K562 (cell line): ENCODE data around the gene RALB.

ENCODE experiments used
- CBFB ChIP-seq: sonication (generic); formaldehyde crosslinking; IDR thresholded peaks from 2 replicates; pipeline ENCODE4 v1.4.0; 2020; ENCODE audit warnings: mild to moderate bottlenecking, missing genetic modification reagents
- IRF2 ChIP-seq: sonication (generic); formaldehyde crosslinking; IDR thresholded peaks from 2 replicates; pipeline ENCODE4 v1.8.1; 2022; ENCODE audit warnings: mild to moderate bottlenecking, missing genetic modification reagents
- STAT5B ChIP-seq: fragments of 250-450 bp; sonication (Bioruptor Pico); IDR thresholded peaks from 2 replicates; pipeline ENCODE4 v1.8.0; 2021; ENCODE audit warnings: mild to moderate bottlenecking, inconsistent platforms
- TRIM24 ChIP-seq, 2 experiments: fragments of 450-650 bp; IDR thresholded peaks; 2 replicates each; pipeline ENCODE4 v1.6.1; 2016
- ZNF23 ChIP-seq: fragments of 250-450 bp; sonication (Bioruptor Pico); IDR thresholded peaks from 2 replicates; pipeline ENCODE4 v1.4.0; 2020; ENCODE audit warnings: mild to moderate bottlenecking
- TF ChIP-seq, protein P1 (sequence below), 2 experiments: IDR thresholded peaks in 1 of 2; conservative IDR thresholded peaks in 1 of 2; 2 replicates each; pipeline ENCODE4 v1.6.1; 2016; ENCODE audit warnings: low read depth in 2 of 2, mild to moderate bottlenecking in 1 of 2, missing compliant biosample characterization in 1 of 2, missing genetic modification characterization in 1 of 2, moderate library complexity in 1 of 2
- TF ChIP-seq, protein P2 (sequence below), 2 experiments: fragments of 450-650 bp; formaldehyde crosslinking in 1 of 2; IDR thresholded peaks; 2 replicates each; pipeline versions ENCODE4 v1.4.0 to v1.6.1; 2014 to 2020; ENCODE audit warnings: mild to moderate bottlenecking in 2 of 2, borderline replicate concordance in 1 of 2, low read depth in 1 of 2

DNA sequence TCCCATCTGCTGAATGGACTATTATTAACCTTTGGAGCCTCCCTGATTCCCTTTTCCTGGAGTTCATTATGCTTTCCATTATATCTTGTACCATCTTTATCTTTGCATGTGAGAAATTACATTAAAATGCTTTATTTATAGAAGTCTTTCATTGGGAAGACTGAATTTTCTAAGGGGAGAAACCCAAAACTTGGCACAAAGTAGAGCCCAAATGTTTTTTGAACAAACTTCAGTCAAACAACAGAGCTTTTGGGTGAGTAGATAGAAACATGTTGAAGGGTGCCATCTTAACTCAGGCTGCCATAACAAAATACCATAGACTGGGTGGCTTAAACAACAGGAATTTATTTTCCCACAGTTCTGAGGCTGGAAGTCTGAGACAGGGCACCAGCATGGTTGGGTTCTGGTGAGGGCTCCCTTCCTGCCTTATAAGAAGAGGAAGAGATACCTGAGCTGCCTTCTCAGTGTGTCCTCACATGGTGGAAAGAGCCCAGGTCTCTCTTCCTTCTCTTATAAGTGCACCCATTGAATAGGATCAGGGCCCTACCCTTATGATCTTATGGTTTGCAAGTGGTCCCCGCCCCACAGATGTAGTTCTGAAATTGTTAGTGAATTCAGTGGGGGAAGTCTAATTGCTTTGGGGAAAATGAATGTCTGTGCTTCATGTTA is 19.2 kb downstream of the RALB start:
- TF ChIP-seq STAT5B: no peak
- TF ChIP-seq, protein P1, sequence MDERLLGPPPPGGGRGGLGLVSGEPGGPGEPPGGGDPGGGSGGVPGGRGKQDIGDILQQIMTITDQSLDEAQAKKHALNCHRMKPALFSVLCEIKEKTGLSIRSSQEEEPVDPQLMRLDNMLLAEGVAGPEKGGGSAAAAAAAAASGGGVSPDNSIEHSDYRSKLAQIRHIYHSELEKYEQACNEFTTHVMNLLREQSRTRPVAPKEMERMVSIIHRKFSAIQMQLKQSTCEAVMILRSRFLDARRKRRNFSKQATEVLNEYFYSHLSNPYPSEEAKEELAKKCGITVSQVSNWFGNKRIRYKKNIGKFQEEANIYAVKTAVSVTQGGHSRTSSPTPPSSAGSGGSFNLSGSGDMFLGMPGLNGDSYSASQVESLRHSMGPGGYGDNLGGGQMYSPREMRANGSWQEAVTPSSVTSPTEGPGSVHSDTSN (CRISPR knock-in tag; IDR thresholded peaks at IDR 0.05; ENCODE audit: low read depth): no peak
- TF ChIP-seq, protein P1 (tag; conservative IDR thresholded peaks at IDR 0.05; ENCODE audit: low read depth): no peak
- TF ChIP-seq CBFB (CRISPR knock-in tag): no peak
- no peak for TF ChIP-seq IRF2 (CRISPR knock-in tag)
- TF ChIP-seq ZNF23 (CRISPR knock-in tag): no peak
- no peak for TF ChIP-seq TRIM24 (IDR thresholded peaks at IDR 0.05)
- TF ChIP-seq, protein P2, sequence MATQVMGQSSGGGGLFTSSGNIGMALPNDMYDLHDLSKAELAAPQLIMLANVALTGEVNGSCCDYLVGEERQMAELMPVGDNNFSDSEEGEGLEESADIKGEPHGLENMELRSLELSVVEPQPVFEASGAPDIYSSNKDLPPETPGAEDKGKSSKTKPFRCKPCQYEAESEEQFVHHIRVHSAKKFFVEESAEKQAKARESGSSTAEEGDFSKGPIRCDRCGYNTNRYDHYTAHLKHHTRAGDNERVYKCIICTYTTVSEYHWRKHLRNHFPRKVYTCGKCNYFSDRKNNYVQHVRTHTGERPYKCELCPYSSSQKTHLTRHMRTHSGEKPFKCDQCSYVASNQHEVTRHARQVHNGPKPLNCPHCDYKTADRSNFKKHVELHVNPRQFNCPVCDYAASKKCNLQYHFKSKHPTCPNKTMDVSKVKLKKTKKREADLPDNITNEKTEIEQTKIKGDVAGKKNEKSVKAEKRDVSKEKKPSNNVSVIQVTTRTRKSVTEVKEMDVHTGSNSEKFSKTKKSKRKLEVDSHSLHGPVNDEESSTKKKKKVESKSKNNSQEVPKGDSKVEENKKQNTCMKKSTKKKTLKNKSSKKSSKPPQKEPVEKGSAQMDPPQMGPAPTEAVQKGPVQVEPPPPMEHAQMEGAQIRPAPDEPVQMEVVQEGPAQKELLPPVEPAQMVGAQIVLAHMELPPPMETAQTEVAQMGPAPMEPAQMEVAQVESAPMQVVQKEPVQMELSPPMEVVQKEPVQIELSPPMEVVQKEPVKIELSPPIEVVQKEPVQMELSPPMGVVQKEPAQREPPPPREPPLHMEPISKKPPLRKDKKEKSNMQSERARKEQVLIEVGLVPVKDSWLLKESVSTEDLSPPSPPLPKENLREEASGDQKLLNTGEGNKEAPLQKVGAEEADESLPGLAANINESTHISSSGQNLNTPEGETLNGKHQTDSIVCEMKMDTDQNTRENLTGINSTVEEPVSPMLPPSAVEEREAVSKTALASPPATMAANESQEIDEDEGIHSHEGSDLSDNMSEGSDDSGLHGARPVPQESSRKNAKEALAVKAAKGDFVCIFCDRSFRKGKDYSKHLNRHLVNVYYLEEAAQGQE (IDR thresholded peaks at IDR 0.05; ENCODE audit: borderline replicate concordance): no peak
- TF ChIP-seq, protein P2 (CRISPR knock-in tag; IDR thresholded peaks at IDR 0.05; ENCODE audit: low read depth): no peak
